Activated CD4-positive, alpha-beta T cell treated with anti-CD3 and anti-CD28 coated beads for 1 hour (primary cell): ENCODE data around the gene RTCA.
A peak's percentile ranks its signal among the peaks of the same experiment; 100 is the strongest.
"Not testable (repeated sequence)": the region's sequence is repeated elsewhere in the genome, so short reads cannot be mapped to it uniquely, and the experiment has no call there.

Experiments used
- DNase-seq: peaks from one replicate; pipeline ENCODE4 v3.0.0-alpha.2; 2020

RTCA gene

DNA sequence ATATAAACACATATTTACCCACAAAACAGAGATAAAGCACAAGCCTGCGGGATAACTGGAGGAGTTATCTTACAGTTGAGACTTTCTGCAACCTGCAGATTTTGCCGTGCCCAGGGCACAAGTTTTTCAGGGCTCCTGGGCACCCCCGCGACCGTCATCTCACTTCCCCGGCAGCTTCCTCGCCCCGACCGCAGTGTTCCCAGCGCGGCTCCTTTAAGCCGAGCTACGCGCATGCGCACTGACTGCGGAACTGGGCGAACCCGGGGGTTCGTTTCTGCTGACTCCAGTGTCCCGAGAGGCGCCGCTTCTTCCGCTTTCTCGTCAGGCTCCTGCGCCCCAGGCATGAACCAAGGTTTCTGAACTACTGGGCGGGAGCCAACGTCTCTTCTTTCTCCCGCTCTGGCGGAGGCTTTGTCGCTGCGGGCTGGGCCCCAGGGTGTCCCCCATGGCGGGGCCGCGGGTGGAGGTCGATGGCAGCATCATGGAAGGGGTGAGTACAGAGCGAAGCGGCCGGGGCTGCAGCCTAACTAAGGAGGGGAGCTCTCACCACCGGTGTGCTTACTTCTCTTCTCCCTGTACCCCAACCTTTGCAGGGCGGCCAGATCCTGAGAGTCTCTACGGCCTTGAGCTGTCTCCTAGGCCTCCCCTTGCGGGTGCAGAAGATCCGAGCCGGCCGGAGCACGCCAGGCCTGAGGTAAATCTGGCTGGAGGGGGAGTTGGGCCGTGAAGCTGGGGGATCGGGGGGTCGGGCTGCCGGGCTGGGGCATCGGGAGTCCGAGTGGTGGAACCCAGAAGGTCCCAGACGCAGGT, at the start of gene RTCA:
Gene RTCA (plus strand): TSS at position 286 of the 810 bp plus-strand sequence. CDS start 160 bp downstream, at position 446.
- DNase-seq: peak; percentile 91

DNA sequence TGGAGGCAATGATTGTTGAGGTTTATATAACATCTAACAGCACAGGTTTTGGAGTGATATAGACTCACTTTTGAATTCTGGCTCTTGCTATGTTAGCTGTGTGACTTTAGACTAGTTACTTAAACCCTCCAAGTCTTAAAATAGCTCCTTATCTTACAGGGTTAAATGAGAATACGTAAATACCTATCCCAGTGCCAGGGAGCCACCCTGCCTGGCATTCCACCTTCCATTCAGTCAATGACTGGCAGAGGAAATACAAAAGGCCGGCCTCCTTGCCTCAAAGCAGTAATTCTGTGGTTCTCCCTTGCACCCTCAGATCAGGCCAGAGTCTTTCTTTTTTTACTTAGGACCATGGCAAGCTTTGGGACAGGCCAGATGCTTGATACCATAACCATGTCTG, 48.2 kb upstream of the RTCA start:
- DNase-seq: no peak

DNA sequence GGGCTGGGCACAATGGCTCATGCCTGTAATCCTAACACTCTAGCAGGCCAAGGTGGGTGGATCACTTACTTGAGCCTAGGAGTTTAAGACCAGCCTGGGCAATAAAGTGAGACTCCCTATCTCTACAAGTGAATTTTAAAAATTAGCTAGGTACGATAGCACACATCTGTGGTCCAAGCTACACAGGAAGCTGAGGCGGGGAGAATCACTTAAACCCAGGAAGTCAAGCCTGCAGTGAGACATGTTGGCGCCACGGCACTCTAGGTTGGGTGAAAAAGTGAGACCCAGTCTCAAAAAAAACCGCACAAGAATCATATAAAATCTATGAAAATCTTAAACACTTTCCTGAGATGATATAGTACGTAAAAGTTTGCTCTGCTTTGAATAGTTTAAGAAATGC, 46.6 kb upstream of the RTCA start:
- no peak for DNase-seq

DNA sequence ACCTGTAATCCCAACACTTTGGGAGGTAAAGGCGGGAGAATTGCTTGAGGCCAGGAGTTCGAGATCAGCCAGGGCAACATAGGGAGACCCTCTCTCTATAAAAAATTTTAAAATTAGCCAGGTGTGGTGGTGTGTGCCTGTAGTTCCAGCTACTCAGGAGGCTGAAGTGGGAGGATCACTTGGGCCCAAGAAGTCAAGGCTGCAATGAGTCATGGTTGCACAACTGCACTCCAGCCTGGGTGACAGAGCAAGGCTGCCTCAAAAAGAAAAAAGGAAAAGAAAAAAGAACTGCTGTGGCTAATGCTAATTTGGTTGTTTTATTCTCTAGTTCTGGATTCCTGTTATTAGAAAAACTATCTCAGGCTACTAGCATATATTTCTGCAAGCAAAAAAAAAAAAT, 46.1 kb upstream of the RTCA start:
- DNase-seq: no peak

DNA sequence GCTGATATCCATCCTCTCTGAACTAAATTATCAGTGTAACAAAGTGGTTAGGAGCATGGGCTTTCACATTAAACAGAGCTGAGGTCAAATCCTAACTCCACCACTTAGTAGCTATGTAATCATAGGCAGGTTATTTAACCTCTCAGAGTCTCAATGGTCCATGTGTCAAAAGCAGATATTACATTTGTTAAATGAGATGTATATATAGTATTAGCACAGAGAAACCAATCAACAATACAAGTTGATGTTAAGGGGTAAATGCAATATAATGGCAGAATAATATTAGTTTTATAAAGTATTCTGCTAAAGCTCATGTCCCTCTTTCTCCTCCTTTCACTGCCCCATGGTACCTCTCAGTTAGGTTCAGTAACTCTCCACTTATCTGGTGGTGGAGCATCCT, 43.6 kb upstream of the RTCA start:
- no peak for DNase-seq

DNA sequence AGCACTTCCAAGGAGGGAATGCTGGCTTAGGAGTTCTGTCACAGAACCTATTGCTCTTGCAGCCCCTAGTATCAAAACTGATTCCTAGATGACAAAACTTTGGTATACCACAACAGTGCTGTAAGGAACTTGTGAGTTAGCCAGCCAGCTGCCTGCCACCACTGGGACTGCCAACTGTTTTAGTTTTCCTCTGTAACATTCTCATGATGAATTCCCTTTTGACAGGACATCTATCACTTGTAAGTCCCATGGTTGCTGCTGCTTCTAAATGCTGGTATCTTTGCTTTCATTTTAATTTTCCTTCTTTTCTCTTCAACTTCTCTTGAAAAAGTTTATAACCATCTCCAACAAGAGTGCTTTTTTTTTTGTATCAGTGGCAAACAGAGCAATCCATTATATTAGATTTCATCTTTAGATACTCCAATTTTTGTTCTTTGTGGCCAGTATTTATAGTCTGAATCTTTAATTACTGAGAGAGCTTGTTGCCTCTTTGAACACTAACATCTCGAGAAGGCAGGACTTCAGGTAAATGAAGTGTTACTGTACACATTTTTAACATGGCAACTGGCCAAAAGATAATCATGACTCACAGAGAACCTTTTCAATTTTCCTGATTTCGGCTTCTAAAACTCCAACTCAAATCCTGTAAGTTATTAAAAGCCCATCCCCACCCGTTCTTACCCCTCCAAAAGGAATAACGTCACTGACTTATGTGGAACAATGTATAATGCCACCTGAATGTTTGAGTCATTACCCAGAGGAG, 36.2 kb upstream of the RTCA start:
- no peak for DNase-seq

DNA sequence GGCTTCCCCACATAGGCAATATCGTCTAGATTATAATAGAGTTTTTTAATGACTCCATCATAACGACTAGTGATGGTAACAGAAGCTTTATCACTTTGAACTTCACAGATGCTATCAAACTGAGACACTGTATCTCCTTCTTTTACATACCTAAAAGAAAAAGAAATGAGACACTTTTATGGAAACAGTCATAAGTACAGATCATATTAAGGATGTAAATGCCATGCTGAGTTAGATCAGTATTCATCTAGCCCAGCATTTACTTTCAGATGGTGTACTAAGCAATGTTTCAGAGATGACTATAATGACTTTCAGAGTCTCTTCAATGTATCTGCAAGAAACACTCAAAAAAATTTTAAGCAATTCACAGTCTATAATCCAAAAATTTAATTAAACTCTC, 35.3 kb upstream of the RTCA start:
- no peak for DNase-seq

DNA sequence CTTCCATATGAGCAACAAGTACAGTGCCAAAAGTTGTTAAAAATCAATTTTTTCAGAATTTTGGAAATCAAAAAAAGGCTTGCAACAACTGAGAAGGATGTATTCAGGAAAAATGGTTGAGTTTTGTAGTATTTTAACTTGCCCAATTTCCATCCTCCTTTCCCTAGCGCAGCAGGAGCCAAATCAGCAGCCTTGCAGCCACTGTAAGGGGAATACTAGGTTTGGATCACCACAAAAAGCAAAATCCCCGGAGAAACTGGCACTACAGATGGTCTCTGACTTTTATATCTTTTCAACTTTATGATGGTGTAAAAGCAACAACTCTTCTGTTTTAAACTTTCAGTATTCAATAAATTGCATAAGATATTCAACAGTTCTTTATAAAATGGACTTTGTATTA, 34.3 kb upstream of the RTCA start:
- DNase-seq: no peak

DNA sequence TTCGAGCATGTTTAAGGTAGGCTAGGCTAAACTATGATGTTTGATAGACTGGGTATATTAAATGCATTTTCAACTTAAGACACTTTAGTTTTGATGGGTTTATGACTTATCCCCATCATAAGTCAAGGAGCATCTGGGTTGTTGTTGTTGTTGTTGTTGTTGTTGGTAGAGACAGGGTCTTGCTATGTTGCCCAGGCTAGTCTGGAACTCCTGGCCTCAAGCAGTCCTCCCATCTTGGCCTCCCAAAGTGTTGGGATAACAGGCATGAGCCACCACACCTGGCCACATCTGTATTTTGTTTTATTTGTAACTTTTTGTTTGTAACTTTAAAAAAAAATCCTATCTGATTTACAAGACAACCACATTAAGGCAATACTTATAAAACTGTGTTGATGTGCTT, 33.9 kb upstream of the RTCA start:
- no peak for DNase-seq

DNA sequence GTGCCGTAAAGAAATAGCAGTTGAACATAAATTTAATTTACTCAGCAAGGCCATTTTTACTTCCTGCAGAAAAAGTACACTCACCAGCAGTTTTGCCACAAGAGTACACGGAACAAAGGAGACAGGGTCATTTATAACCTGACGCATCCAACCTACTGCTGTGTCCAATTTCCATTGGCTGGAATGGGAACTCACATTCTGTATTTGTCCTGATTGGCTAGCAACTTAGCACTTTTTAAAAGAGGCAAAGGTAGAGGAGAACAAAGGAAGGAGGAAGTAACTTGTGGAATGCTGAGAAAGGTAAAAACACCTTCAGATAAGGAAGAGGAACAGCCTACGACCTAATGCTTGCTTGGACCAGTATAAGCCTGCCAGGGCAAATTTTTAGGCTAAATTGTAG, 32.5 kb upstream of the RTCA start:
- not testable (repeated sequence) for DNase-seq

DNA sequence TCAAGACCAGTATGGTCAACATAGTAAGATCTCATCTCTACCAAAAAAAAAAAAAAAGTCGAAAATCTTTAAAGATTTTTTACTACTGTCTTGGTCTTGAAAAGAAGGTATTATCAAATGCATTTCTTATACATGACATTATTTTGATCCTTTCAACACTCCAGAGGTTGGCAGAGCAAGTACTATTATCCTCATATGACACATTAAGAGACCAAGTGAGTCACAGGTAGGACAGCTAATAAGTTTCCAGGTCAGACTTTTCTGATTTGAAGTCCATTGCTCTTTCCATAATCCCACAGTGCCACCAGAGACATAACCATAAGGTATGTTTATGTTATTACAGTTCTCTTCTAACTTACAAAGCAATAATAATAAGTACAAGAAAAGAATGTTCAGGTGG, 31.6 kb upstream of the RTCA start:
- DNase-seq: no peak

DNA sequence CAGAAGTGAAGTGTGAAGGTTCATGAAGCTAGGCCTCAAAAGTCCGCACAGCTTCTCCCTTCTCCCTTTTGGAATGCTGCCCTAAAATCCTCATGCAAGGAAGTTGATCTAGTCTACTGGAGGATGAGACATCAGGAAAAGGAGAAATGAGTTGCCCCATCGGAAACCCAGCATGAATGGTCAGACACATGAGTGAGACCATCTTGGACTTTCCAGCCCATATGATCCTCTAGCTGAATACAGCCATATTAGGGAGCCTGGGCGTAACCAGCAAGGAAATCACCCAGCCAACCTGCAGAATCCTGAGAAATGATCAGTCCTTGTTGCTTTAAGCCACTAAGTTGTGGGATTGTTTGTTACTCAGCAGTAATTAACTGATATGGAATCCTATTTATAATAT, 28.9 kb upstream of the RTCA start:
- no peak for DNase-seq

DNA sequence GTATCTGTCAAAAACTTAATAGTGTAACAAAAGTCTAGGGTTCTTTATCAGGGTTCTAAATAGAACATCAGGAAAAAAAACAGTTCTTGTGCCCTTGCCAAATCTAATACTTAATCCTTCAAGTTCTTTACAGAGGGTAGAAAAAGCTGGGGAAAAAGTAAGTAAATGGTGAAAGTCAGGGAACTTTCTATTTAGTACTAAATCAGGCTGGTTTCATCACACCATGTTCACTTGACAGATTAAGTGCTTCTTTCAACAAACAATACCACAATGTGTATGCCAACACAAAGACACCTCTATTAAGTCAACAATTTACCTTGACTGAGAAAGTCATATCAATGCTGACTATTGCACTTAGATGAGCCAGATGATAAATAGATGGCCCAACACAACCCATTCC, 26.1 kb upstream of the RTCA start:
- no peak for DNase-seq

DNA sequence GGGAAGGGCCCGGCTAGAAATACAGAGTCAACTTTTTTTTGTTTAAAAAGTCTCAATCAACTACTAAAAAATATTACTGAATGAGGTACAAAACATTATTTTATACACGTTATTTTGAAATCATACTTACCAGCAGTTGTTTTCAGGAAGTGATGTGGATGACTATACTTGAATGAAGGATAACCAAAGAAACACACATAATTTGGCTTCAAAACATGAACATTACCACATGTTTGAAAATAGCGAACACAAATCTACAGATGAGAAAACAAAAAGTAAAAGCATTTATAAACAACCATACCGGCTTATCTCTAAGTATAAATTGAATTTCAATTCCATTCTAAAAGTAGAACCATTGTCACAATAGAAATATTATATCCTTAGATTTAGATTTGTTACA, 25.4 kb upstream of the RTCA start:
- DNase-seq: no peak

DNA sequence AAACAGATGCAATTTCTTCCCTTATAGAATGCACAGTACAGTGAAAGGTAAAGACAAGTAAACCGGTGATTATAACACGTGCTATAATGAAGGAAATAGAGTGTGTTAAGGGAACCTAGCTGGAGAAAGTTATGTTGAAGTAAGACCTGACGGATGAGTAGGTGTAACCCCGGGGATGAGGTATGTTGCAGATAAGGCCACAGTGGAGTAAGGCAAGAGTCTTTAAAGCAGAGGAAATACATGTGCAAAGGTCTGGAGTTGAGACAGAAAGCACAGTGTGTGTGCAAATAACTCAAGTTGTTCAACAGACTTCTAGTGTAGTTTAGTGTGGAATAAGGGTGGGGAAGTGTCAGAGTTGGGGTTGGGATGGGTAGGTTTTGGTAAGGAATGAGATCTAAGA, 19.3 kb upstream of the RTCA start:
- no peak for DNase-seq

DNA sequence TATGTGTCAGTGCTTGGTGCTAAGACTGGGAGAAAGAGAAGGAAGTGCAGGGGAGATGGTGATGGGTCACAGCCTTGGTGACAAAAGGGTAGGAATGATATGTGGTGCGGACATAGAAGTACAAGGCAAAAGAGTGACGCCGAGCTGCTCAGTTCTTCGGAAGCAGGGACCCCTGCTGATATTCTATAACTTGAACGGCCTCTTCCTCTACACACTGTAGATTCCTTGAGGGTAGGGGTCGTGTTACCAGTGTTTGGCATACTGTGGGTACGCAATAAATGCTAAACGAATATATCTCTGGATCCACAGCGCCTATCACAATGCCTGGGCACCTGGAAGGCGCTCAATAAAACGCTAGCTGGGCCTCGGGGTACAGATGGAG, 16.9 kb upstream of the RTCA start:
- DNase-seq: no peak

DNA sequence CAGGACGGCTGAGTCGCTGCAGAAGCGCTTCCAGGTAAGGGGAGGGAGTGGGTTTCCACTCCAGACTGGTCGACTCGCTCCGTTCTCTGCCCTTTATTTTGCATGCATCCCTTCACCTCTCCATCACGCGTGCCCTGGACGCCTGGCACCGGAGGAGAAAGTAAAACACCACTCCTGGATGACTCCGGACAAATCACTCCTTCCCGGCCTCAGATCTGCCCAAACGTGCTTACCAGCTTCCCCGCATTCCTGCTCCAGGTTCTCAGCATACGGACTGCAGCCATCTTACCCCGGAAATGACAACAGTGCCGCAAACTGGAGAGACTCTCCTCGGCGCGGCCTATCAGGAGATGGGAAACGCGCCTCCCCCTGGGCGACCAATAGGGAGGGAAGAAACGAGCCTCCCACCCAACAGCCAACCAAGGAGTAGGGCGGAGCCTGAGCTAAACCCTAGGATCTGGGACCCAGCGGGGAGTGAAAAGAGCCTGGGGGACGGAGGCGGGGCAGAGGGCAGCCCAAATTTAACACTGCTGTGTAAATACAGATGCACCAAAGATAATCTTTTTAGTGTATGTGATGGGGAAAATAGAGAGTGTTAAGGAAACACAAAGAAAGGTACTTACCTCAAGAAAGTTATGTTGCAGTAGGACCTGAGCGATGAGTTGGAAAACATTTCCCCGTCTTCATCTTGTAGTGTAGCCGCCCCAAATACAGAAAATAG, 16.3 kb upstream of the RTCA start, which contains the start of gene DBT:
Gene DBT (minus strand): TSS at position 298 of the 721 bp plus-strand sequence. CDS start 14 bp downstream, at position 284.
- DNase-seq: peak; percentile 79

DNA sequence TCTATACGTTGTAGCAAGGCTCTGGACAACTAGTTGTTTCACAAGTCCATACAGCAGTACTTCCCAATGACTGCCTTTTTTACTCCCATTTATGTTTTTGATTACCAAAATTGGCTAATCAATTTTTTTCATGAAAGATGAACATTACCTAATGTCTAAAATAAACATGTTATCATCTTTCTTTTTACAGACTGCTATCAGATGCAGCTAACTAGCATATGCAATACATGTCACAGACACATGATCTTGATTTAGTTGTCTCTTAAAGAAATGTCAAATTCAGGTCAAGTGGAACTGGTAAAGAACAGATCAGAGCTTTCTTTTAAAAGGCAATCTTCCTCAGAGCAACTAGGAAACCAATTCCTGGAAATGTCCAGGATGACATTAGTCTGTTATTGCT, 15.8 kb upstream of the RTCA start:
- DNase-seq: no peak

DNA sequence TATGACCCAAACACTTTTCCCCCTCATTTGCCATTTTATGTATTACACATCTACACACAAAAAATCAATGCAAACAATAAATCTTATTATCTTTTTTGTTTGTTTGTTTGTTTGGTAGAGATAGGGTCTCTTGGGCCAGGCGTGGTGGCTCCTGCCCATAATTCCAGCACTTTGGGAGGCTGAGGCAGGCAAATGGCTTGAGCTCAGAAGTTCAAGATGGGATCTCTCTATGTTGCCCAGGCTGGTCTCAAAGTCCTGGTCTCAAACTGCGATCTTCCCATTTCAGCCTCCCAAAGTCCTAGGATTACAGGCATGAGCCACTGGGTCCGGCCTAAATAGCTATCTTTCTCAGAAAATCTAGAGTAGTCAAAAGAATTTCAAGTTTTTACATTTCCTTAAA, 15.2 kb upstream of the RTCA start:
- DNase-seq: no peak

DNA sequence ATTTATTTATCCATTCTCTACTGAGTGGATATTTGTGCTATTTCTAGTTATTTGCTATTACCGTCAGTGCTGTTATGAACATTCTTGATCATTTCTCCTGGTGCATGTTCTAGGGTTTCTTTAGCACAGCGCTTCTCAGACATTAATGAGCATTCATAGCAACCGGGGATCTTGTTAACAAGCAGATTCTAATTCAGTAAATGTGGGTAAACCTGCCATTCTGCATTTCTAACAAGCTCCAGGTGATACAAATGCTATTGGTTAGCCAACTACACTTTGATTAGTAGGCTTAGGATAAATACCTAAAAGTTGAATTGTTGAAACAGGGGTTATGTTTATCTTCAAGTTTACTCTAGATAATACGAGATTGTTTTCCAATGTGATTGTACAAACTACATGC, 13.1 kb upstream of the RTCA start:
- DNase-seq: no peak

DNA sequence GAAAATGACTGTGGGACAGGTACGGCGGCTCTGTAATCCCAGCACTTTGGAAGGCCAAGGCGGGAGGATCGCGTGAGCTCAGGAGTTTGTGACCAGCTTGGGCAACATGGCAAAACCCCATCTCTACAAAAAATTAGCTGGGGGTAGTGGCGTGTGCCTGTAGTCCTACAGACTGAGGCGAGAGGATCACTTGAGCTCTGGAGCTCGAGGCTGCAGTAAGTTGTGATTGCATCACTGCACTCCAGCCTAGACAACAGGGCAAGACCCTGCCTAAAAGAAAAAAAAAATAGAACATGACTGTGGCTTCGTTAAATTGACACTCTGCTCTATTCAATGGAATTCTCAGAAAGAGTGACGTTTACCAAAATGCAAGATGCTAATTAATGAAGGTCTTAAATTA, 12.5 kb upstream of the RTCA start:
- DNase-seq: no peak

DNA sequence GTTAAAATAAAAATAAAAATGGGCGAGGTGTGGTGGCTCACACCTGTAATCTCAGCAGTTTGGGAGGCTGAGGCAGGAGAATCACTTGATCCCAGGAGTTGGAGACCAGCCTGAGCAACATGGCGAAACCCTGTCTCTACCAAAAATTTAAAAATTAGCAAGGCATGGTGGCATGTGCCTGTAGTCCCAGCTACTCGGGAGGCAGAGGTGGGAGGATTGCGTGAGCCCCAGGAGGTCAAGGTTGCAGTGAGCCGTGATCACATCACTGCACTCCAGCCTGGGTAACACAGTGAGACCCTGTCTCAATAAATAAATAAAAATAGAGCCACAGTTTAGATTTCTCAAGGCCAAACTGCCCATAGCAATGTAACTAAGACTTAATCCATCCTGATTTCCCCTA, 9.7 kb upstream of the RTCA start:
- DNase-seq: not testable (repeated sequence)

DNA sequence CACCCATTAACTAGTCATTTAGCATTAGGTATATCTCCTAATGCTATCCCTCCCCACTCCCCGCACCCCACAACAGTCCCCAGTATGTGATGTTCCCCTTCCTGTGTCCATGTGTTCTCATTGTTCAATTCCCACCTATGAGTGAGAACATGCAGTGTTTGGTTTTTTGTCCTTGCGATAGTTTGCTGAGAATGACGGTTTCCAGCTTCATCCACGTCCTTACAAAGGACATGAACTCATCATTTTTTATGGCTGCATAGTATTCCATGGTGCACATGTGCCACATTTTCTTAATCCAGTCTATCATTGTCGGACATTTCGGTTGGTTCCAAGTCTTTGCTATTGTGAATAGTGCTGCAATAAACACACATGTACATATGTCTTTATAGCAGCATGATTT, 7.6 kb upstream of the RTCA start:
- not testable (repeated sequence) for DNase-seq

DNA sequence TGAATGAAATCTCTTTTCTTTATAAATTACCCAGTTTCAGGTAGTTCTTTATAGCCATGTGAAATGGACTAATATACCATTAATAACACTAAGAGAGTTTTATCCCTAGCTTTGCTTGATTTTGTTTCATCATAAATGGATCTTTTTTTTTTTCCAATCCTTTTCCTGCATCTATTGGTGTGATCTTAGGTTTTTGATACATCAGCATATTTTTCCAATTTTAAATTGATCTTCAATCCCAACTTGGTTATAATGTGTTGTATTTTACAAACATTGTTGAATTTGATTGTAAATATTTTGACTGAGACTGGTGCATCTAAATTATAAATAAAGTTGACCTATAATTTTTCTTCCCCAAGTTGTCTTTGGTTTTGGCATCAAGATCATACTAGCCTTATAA, 4.3 kb upstream of the RTCA start:
- no peak for DNase-seq
